HG03135 (cell line): ENCODE measurements around the gene WDR62.

Source experiments
- ATAC-seq: cut with Tn5 transposase; IDR thresholded peaks from one replicate; pipeline ENCODE4 v1.9.1; 2021; ENCODE audit warnings: mild to moderate bottlenecking, moderate library complexity; ENCODE audit not compliant: unreplicated experiment

The WDR62 gene

DNA sequence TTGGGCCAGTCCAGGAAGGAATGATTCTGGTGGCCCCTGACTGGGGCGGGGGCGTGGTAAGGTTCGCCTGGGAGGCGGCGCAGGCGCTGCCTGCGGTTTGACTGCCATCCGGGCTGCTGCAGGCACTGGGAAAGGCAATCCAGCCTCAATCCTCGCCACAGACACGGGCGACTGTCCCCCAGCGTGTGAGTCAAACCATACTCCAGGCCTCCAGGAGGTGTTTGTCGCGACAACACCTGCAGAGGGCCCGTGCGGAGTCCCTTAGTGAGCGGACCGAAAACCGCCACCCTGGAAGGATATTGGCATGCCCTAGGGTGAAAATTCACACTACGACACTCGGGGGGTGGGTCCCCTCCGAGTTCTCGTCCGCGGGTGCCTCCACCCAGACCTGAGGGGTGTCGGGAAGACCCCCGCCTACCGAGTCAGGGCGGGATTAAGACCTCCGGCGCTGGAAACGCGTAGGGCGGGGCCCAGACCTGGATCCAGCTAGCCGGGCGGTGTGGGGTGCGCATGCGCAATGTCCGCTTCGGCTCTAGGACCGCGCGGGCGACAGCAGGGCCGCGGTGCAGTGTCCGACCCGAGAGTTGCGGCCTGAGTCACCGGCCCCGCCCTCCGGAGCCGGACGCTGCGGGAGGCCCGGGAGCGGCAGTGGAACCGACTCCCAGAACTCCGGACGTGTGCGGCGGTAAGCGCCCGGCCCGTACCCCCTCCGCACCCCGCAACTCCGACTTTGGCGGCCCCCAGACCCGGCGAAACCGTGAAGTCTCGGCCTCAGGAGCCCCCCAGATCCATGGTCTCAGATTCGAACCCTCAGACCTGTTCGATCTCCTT is 85.0 kb downstream of the WDR62 start, which contains the start of gene CAPNS1:
TSS of gene CAPNS1 (plus strand) at position 594 of the 831 bp plus-strand sequence. CDS start 946 bp downstream, outside the sequence.
- ATAC-seq: peak; percentile 71

DNA sequence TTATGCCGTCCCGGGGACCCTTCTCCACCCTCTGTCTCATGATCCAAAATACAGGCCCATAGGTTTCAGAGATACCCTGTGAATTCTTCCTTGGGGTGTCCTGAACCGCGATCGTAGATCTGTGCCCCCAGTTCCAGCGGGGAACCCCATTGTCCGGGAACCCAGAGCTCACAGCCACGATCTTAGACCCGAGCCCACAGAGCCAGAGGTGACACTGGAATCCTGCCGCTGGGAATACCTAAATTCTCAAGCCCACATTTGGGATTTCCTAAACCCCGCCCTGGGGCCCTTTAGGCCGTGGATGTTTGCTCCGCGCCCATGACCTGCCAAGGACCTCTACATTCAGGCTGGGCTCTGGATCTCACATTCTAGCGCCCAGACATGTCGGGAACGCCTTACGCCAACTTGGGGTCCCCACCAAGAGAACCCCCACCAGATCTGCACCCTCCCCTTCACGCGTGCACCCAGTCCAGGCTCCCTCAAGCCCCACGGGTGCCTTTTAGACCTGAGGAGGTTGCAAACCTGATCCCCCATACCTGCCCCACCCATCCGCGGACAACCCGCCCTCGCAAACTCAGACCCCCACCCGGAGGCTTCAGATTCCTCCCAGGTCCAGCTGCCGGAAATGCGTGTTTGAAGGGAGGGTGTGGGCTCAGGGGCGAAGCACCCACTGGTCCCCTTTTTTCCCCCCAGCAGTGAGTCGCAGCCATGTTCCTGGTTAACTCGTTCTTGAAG is 85.8 kb downstream of the WDR62 start:
- ATAC-seq: peak; percentile 9

DNA sequence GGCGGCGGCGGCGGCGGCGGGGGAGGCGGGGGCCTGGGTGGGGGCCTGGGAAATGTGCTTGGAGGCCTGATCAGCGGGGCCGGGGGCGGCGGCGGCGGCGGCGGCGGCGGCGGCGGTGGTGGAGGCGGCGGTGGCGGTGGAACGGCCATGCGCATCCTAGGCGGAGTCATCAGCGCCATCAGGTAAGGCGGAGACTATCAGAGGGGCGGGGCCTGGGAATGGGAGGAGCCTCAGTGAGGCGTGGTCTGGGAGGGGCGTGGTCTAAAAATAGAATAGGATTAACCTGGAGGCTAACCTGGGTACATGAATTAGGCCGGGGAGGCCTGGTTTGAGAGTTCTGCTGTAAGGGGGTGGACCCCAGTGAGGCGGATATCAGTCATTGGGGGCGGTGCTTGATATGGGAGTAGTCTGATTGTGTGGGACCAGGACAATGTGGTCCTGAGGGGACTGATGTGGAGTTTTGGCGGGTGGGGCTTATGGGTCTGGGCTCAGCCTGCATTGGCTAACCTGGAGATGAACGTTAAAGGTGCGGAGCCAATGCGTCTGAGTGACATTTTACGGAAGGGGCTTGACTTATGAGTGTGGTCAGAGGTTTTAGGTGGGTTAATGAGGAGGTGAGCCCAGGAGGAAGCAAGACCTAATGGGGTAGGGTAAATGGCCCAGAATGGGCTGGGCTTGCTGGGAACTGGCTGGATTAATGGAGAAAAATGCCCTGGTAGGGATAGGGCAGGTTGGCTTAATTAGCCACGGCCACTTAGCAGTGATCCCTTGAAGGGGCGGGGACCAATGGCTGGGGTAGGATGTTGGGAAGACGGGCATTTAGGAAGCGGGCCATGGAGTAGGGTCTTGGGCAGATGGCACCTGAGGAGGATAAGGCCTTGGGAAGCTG is 86.6 kb downstream of the WDR62 start:
- peak; percentile 43 for ATAC-seq

DNA sequence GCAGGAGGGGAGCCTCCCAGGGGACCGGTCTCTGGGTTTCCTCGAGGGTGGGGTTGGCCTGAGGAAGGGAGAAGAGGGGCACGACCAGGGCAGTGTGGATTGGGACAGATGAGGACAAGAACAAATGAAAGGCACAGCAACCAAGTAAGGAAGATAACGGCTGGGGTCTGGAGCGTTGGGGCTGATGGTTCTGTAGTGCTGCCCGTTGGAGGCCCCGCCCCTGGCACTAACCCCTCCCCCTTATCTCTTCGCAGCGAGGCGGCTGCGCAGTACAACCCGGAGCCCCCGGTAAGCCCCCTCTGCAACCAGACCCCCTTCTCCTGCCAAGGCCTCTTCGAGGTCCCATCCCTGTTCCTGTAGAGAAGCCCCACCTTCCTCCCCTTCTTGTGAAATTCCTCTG is 87.3 kb downstream of the WDR62 start:
- ATAC-seq: no peak

DNA sequence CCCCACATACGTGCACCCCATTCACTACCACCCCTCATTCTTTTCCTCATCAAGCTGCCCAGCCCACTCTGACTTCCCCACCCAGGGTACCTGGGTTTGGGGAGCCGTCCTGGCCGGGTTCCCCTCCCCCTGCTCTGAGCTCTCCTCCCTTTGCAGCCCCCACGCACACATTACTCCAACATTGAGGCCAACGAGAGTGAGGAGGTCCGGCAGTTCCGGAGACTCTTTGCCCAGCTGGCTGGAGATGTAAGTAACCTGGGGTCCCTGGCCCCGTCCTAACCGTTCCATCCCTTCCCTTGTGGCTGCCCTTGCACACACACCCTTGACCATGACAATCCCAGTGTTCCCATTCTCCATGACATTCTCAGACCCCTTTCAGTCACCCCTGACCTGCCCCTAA is 87.8 kb downstream of the WDR62 start:
- ATAC-seq: no peak

DNA sequence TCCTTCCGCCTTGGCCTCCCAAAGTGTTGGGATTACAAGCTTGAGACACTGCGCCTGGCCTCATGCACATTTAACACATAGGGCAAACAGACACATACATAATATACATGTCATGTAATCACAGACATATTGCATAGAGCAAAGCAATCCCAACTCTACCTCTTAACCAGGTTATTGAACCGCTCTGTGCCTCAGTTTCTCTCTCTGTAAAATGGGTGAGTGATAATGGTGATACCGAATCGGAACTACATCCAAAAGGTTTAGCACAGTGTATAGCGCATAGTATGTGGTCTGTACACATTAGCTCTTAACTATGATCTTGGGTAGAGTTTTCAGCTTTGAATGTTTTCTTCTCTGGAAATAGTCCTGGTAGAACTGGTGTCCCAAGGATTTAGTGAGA is 89.9 kb downstream of the WDR62 start:
- ATAC-seq: no peak

DNA sequence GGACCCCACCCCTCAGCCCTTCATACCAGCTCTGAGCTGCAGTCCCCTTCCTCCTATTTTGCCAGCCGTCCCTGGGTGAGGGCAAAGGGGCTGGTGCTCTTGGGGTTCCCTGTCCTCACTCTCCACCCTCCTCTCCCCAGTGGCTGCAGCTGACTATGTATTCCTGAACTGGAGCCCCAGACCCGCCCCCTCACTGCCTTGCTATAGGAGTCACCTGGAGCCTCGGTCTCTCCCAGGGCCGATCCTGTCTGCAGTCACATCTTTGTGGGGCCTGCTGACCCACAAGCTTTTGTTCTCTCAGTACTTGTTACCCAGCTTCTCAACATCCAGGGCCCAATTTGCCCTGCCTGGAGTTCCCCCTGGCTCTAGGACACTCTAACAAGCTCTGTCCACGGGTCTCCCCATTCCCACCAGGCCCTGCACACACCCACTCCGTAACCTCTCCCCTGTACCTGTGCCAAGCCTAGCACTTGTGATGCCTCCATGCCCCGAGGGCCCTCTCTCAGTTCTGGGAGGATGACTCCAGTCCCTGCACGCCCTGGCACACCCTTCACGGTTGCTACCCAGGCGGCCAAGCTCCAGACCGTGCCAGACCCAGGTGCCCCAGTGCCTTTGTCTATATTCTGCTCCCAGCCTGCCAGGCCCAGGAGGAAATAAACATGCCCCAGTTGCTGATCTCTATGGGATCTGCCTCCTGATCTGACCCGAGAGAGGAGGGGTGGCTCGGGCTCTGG is 95.1 kb downstream of the WDR62 start:
- ATAC-seq: no peak

DNA sequence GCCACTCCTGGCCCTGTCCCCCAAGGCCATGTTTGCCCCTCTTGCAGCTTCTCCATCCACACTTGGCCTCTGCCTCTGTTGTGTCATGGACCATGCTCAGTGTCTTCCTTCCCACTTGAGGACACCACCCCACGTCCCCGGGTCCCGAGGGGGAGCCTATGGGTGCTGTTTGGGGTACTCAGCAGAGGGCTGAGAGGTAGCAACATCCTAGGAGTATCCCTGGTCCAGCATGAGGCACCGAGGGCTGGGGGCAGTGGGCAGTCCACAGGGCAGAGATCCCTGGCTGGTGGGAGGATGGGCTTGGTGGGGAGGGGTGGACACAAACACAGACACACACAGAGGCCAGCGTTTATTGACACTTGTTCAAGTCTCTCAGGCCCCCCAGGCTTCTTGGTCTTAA is 95.9 kb downstream of the WDR62 start:
- no peak for ATAC-seq

DNA sequence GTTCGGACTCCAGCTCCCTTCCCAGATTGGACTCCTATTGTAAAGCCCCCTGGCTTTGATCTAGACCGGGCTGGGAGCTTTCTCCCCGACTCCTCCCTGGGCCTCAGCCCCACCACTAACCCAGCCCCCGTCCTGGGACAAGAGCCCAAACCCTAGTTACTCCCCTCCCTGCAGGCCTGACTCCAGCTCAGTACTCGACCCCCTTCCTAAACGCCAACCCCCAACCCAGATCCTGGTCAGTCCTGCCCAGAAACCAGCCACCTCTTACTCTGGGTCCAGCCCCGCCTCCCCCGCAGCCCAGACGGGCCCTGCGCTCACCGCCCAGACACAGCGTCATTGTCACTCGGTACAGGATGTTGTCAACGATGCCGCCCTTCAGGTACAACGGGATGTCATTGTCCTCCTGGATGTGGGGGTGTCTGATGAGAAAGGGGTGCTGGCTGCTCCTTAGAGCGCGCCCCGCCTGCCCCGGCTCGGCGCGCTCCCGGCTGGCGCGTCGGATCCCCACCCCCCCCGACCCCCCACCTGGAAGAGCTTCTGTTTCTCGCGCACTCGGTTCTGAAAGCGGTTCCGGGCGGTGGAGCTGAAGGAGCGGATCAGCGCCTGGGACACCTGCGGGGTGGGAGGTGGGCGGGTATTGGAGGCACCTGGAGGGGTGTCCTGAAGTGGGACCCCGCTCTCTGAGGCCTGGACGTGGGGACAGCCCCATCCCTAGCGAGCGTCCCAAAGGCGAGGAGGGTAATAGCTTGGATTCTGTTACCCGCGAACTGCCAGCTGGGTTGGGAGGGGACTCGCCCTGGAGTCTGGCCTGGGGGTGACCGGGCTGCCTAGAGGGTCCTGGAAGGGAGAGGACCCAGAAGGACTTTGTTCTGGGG is 96.7 kb downstream of the WDR62 start:
- ATAC-seq: no peak

DNA sequence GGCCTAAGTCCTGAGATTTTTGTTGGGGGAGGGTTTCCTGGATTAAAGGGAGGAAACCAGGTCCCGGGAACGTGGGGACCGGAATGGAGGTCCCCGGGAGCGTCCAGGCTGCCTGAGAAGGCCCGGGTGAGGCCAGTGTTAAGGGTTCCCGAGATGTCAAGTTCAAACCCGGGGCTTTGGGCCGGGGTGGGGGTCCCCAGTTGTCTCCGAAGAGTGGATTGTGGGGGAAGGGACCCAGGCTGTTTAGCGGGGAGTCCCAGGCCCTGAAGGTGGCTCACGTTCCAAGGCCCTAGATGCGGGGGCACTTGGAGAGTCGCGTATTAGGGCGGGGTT is 97.3 kb downstream of the WDR62 start:
- no peak for ATAC-seq

DNA sequence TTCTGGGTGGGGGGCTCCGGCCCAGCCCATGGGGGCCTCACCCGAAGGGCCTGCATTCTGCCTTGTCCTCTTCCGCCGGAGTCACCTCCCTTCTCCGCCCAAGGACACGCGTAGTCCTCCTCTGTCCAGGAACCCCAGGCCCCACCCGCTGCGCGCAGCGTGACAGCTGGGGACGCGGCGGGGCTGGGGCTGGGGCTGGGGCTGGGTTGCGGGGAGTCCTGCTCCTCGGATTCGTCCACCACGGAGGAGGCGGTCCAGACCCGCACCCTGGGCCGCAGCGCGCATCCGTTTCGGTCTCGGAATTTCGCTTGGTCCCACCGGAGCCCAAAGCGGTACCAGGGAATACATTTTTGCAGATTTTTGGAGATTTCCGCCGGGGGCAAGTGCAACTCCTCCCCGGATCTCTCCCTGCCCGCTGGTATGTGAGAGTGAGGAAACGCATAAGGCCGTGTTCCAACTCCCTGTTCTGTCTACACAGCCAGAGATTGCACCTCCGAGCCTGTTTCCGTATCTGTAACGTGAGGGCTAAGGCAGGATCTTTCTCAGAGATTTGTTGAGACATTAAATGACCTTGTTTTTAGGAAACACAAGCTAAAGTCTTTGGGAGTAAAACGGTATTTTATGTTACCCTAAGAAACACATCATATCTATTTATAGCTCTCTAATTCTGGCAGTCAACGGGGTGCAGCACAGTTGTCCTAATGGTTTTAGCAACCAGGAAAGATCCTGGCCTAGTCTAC is 97.8 kb downstream of the WDR62 start, which contains the start of gene COX7A1:
TSS of gene COX7A1 (minus strand) at position 96 of the 740 bp plus-strand sequence. CDS start at position 56, 40 bp downstream.
- ATAC-seq: no peak

DNA sequence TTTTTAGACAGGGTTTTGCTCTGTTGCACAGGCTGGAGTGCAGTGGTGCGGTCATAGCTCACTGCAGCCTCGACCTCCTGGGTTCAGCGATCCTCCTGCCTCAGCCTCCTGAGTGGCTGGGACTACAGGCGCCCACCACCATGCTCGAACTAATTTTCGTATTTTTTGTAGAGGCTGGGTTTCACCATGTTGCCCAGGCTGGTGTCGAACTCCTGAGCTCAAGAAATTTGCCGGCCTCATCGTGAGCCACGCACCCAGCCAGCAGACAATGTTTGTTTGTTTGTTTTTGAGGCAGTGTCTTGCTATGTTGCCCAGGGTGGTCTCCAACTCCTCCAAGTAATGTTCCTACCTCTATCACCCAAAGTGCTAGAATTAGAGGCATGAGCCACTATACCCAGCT is 98.4 kb downstream of the WDR62 start:
- ATAC-seq: no peak
